Measurements from ENCODE around the gene ENPP1. TPM values are rescaled to one million over a fixed set of nuclear protein-coding genes. Genes with fewer than 3 reads are reported as not detected.
A peak's percentile ranks its signal among the peaks of the same experiment; 100 is the strongest.
"Not testable (repeated sequence)": the region's sequence is repeated elsewhere in the genome, so short reads cannot be mapped to it uniquely, and the experiment has no call there.

Gene ENPP1
- total and polyA plus RNA-seq, 2 experiments from 2014 or later, result 34.2 to 53.7 TPM

DNA sequence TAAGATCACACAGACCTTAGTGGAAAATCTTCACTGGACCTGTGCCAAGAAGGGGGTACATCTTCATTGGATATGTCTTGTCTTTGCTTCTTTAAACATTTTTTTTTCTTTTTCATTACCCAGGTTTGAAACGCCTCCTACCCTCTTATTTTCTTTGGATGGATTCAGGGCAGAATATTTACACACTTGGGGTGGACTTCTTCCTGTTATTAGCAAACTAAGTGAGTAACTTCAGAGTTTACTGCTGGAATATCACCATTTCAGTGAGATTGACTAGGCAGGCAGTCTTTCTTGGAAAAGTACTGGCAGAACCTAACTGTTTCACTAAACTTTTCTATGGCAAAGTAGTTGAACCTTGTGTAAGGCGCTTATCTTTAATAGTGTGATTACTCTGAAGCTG lies 47.0 kb downstream of the ENPP1 start:
- peaks cover 23% of the 10 kb centered on the region for H3K36me3 ChIP-seq (ENCODE audit: low read depth)
- in situ Hi-C loops (cut with MboI), result no loop called here
- H4K20me1 ChIP-seq (ENCODE audit: insufficient read depth), result no peaks in the 10 kb centered on the region
- H3K4me2 ChIP-seq (ENCODE audit: unreplicated experiment), result no peak overlapping the region
- no peaks in the 10 kb centered on the region for H3K9me3 ChIP-seq (ENCODE audit: low read depth)
- TF ChIP-seq EZH2phosphoT487 (IDR thresholded peaks at IDR 0.05; ENCODE audit: insufficient read depth, low read depth), result no peak
- TF ChIP-seq EZH2 (IDR thresholded peaks at IDR 0.05; ENCODE audit: insufficient read depth, poor library complexity, severe bottlenecking), result no peak
- H3K27me3 ChIP-seq (replicated peaks; ENCODE audit: insufficient read depth), result no peaks in the 10 kb centered on the region
- no peaks in the 10 kb centered on the region for H3K9me2 ChIP-seq (ENCODE audit: insufficient read depth)
- H3K79me2 ChIP-seq (ENCODE audit: insufficient read depth), result no peaks in the 10 kb centered on the region
- DNase-seq, result no peak
- H3K4me3 ChIP-seq, result no peak overlapping the region
- peaks cover 35% of the 10 kb centered on the region for H3F3A ChIP-seq (ENCODE audit: insufficient read depth)
- H2AFZ ChIP-seq, result no peak overlapping the region
- H3K4me1 ChIP-seq (ENCODE audit: insufficient read depth), result peaks cover 19% of the 10 kb centered on the region
- no peak overlapping the region for H3K9ac ChIP-seq
- H3K27ac ChIP-seq, result no peak overlapping the region
- WGBS, 2 experiments (ENCODE audit: low coverage in 1 of 2, low lambda C conversion rate in 2 of 2, missing lambda C conversion rate in 2 of 2), result 89 to 100% methylated on average over 2 of the region's 2 CpGs

- Histone ChIP-seq H3K4me3 (peak overlapping the region; percentile 33), H3K27me3 (replicated peaks; ENCODE audit: insufficient read depth) (no peaks in the 10 kb centered on the region), H3K4me1 (ENCODE audit: insufficient read depth) (peaks cover 48% of the 10 kb centered on the region), H3K9me3 (ENCODE audit: low read depth) (no peaks in the 10 kb centered on the region), H3K9ac (no peak overlapping the region), H2AFZ (peak overlapping the region; percentile 72), H3K27ac (peak overlapping the region; percentile 77), H3K9me2 (ENCODE audit: insufficient read depth) (no peaks in the 10 kb centered on the region), H3K4me2 (ENCODE audit: unreplicated experiment) (peak overlapping the region; percentile 72), H4K20me1 (ENCODE audit: insufficient read depth) (no peaks in the 10 kb centered on the region), H3K36me3 (ENCODE audit: low read depth) (peaks cover 17% of the 10 kb centered on the region), H3K79me2 (ENCODE audit: insufficient read depth) (no peaks in the 10 kb centered on the region), H3F3A (ENCODE audit: insufficient read depth) (peaks cover 64% of the 10 kb centered on the region)
- WGBS, 2 experiments (ENCODE audit: low coverage in 1 of 2, low lambda C conversion rate in 2 of 2, missing lambda C conversion rate in 2 of 2), result 5 to 9% methylated on average over 2 of the region's 2 CpGs
- in situ Hi-C loops (cut with MboI), result no loop called here
- TF ChIP-seq EZH2phosphoT487 (IDR thresholded peaks at IDR 0.05; ENCODE audit: insufficient read depth, low read depth) (no peak), EZH2 (IDR thresholded peaks at IDR 0.05; ENCODE audit: insufficient read depth, poor library complexity, severe bottlenecking) (no peak)
- DNase-seq, result peak; percentile 74
Measured at GRCh38 chr6:131858765-131859415, 51.1 kb downstream of the ENPP1 start.

DNA sequence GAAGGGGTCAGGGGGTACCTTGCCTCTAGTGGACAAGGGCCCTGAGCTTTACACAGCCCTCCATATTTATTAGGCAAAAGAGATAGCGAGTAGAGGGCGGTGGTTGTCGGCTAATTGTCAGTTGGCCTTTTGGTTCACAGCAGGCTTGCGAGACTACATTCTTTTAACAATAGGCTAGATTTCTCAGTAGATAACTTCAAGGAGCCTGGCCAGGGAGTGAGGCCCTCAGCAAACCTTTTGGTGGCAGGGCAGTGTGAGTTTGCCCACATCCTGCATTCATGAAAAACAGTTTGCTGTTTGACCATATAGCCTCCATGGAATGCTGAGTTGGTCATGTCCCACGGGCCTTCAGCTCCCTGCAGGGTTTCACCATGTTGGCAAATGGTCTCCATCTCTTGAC lies 51.8 kb downstream of the ENPP1 start:
- 84% methylated on average over 5 of the region's 5 CpGs for WGBS, 2 experiments (ENCODE audit: low coverage in 1 of 2, low lambda C conversion rate in 2 of 2, missing lambda C conversion rate in 2 of 2)
- H2AFZ ChIP-seq; in situ Hi-C loops (cut with MboI); DNase-seq; H3K27me3 ChIP-seq (replicated peaks; ENCODE audit: insufficient read depth); H3K9ac ChIP-seq; H3K4me3 ChIP-seq; H3K79me2 ChIP-seq (ENCODE audit: insufficient read depth); H4K20me1 ChIP-seq (ENCODE audit: insufficient read depth); H3K9me2 ChIP-seq (ENCODE audit: insufficient read depth); H3K9me3 ChIP-seq (ENCODE audit: low read depth): not testable (repeated sequence)
- Histone ChIP-seq H3K4me2 (ENCODE audit: unreplicated experiment) (peak overlapping the region; percentile 72), H3K27ac (peak overlapping the region; percentile 77), H3K4me1 (ENCODE audit: insufficient read depth) (peaks cover 54% of the 10 kb centered on the region), H3K36me3 (ENCODE audit: low read depth) (peaks cover 16% of the 10 kb centered on the region), H3F3A (ENCODE audit: insufficient read depth) (peaks cover 70% of the 10 kb centered on the region)

GRCh38 chr6:131861381-131861780 lies 53.6 kb downstream of the ENPP1 start:
- no peak overlapping the region for H3K4me3 ChIP-seq
- no peaks in the 10 kb centered on the region for H3K9me2 ChIP-seq (ENCODE audit: insufficient read depth)
- no peaks in the 10 kb centered on the region for H3K79me2 ChIP-seq (ENCODE audit: insufficient read depth)
- H3K27me3 ChIP-seq (replicated peaks; ENCODE audit: insufficient read depth), result no peaks in the 10 kb centered on the region
- H3K27ac ChIP-seq, result peak overlapping the region; percentile 23
- H3K9ac ChIP-seq, result no peak overlapping the region
- H4K20me1 ChIP-seq (ENCODE audit: insufficient read depth), result no peaks in the 10 kb centered on the region
- in situ Hi-C loops (cut with MboI), result no loop called here
- TF ChIP-seq EZH2 (IDR thresholded peaks at IDR 0.05; ENCODE audit: insufficient read depth, poor library complexity, severe bottlenecking), result no peak
- peak; percentile 92 for TF ChIP-seq EZH2phosphoT487 (IDR thresholded peaks at IDR 0.05; ENCODE audit: insufficient read depth, low read depth)
- peaks cover 59% of the 10 kb centered on the region for H3K4me1 ChIP-seq (ENCODE audit: insufficient read depth)
- 50 to 52% methylated on average over 1 of the region's 1 CpG for WGBS, 2 experiments (ENCODE audit: low coverage in 1 of 2, low lambda C conversion rate in 2 of 2, missing lambda C conversion rate in 2 of 2)
- H3K4me2 ChIP-seq (ENCODE audit: unreplicated experiment), result peak overlapping the region; percentile 29
- H3K36me3 ChIP-seq (ENCODE audit: low read depth), result peaks cover 2% of the 10 kb centered on the region; the same call in 1 of the 2 replicates
- no peaks in the 10 kb centered on the region for H3K9me3 ChIP-seq (ENCODE audit: low read depth)
- H3F3A ChIP-seq (ENCODE audit: insufficient read depth), result peaks cover 67% of the 10 kb centered on the region
- no peak overlapping the region for H2AFZ ChIP-seq
- DNase-seq, result peak; percentile 68
